Activated naive CD8-positive, alpha-beta T cell (primary cell): ENCODE data around the gene RUVBL1.

Experiments used
- H3K27ac Mint-ChIP-seq: one replicate; pipeline ENCODE4 v1.8.0; 2021; ENCODE audit warnings: mixed read lengths
- H3K27me3 Mint-ChIP-seq: one replicate; pipeline ENCODE4 v1.8.0; 2021; ENCODE audit warnings: mixed read lengths
- H3K36me3 Mint-ChIP-seq: one replicate; pipeline ENCODE4 v1.8.0; 2021; ENCODE audit warnings: mixed read lengths
- H3K4me1 Mint-ChIP-seq: one replicate; pipeline ENCODE4 v1.8.0; 2021; ENCODE audit warnings: low read depth, mixed read lengths
- H3K4me3 Mint-ChIP-seq: one replicate; pipeline ENCODE4 v1.8.0; 2021; ENCODE audit warnings: mild to moderate bottlenecking, mixed read lengths
- H3K9me3 Mint-ChIP-seq: one replicate; pipeline ENCODE4 v1.8.0; 2021; ENCODE audit warnings: low read depth, mixed read lengths

The RUVBL1 gene

GRCh38 chr3:128151758-128152274 lies 28.2 kb upstream of the RUVBL1 start:
- peaks cover 2% of the 10 kb centered on the region for H3K36me3 Mint-ChIP-seq
- H3K9me3 Mint-ChIP-seq = no peaks in the 10 kb centered on the region
- H3K4me3 Mint-ChIP-seq = peak overlapping the region; percentile 63
- H3K4me1 Mint-ChIP-seq = peaks cover 32% of the 10 kb centered on the region
- no peak overlapping the region for H3K27ac Mint-ChIP-seq
- no peaks in the 10 kb centered on the region for H3K27me3 Mint-ChIP-seq

DNA sequence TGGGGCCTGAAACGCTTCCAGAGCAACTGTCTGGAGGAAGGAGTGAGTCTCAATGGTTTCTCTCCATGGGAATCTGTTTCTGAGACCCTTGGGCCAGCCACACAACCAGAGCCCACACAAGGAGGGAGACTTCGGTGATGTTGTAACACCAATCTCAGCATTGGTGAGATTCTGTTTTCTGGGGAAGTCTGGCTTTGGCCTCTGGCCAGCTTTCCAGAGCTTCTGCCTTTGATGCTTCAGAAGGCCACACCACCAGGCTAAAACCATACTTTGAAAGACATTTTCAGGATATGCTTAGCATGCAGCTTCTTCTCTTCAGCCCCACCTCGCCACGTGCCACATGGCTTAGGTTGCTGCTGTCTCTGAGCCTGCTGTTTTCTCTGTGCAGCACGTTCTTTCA lies 26.0 kb upstream of the RUVBL1 start:
- Mint-ChIP-seq H3K9me3 (no peaks in the 10 kb centered on the region), H3K27me3 (no peaks in the 10 kb centered on the region), H3K4me1 (peaks cover 15% of the 10 kb centered on the region), H3K27ac (no peak overlapping the region), H3K36me3 (peaks cover 4% of the 10 kb centered on the region), H3K4me3 (no peak overlapping the region)

GRCh38 chr3:128146201-128146600 lies 22.6 kb upstream of the RUVBL1 start:
- Mint-ChIP-seq H3K9me3 (no peaks in the 10 kb centered on the region), H3K36me3 (peaks cover 4% of the 10 kb centered on the region), H3K4me3 (no peak overlapping the region), H3K27ac (no peak overlapping the region), H3K4me1 (no peaks in the 10 kb centered on the region), H3K27me3 (no peaks in the 10 kb centered on the region)

DNA sequence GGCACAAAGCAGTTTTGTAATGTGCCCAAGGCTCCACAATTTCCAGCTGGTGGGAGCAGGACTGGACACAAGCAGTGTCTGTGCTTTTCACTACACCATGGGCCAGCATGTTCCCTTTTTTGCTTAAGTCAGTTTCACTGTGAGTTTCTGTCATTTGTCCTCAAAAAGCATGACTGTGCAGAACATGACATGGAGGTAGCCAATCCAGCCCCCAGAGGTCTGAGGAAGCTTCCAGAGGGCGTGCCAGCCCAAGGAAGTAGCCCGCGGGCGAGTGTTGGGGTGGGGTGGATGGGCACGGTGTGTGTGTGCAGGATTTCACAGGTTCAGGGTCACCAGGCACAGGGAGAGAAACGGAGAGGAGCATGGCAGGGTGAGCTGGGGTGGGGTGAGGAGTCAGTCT lies 21.7 kb upstream of the RUVBL1 start:
- Mint-ChIP-seq H3K9me3 (no peaks in the 10 kb centered on the region), H3K4me1 (no peaks in the 10 kb centered on the region), H3K27ac (no peak overlapping the region), H3K36me3 (peaks cover 4% of the 10 kb centered on the region), H3K4me3 (no peak overlapping the region), H3K27me3 (no peaks in the 10 kb centered on the region)

DNA sequence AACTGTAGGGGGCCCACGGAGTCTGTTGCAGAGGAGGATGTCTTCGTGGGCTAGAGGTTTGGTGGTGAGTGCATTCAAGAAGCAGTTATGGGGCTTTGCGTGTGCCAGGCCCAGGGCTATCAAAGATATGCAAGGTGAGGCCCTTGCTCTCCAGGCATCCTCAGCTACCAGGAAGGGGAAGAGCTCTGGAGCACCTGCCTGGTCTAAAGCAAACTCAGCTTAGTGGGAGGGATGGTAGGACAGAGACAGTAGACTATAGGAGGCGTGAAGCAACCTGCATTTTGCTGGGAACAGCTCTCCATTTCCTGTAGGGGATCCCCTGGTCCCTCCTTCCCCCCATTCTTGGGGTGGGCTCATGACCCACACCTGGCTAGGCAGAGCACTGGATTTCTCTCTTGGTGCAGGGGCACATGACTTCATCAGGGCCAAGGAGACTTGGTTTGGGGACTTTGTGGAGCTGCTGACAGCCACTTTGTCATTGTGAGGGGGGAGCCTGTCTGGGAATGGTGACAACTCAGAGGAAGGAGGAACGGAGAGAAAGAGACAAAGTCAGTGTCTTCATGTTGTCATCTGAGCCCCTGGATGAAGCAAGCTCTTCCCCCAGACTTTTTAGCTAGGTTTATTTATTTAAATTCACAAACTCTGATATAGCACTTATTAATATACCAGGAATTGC lies 21.0 kb upstream of the RUVBL1 start:
- no peak overlapping the region for H3K4me3 Mint-ChIP-seq

DNA sequence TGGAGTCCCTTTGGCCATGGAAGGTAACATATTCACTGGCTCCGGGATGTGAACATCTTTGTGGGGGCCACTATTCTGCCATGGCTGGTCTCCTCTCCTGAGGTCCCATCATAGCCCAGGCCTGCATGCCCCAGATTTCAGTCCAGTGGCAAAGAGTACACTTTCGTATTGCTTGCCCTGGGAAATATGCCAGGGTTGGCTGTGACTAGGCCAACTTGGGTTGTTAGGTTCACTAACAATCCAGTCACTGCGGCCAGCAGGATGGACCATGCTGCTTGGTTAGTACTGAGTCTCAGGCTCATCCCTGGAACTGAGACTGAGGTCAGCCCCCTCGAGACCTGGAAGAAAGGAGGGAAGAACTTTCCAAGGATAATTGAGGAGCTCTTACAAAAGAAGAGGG lies 19.9 kb upstream of the RUVBL1 start:
- Mint-ChIP-seq H3K4me1 (no peaks in the 10 kb centered on the region), H3K36me3 (peaks cover 4% of the 10 kb centered on the region), H3K27ac (no peak overlapping the region), H3K9me3 (no peaks in the 10 kb centered on the region), H3K27me3 (no peaks in the 10 kb centered on the region), H3K4me3 (no peak overlapping the region)

More for the DNA sequence above, 21.0 kb upstream of the RUVBL1 start:
- no peaks in the 10 kb centered on the region for H3K27me3 Mint-ChIP-seq
- H3K36me3 Mint-ChIP-seq = peaks cover 4% of the 10 kb centered on the region
- H3K4me1 Mint-ChIP-seq = no peaks in the 10 kb centered on the region
- H3K27ac Mint-ChIP-seq = no peak overlapping the region
- H3K9me3 Mint-ChIP-seq = no peaks in the 10 kb centered on the region

- peaks cover 6% of the 10 kb centered on the region for H3K36me3 Mint-ChIP-seq
- no peaks in the 10 kb centered on the region for H3K9me3 Mint-ChIP-seq
- no peak overlapping the region for H3K27ac Mint-ChIP-seq
- H3K4me1 Mint-ChIP-seq = no peaks in the 10 kb centered on the region
- no peak overlapping the region for H3K4me3 Mint-ChIP-seq
- H3K27me3 Mint-ChIP-seq = peaks cover 3% of the 10 kb centered on the region
Observed at GRCh38 chr3:128133273-128133883, 9.8 kb upstream of the RUVBL1 start.

DNA sequence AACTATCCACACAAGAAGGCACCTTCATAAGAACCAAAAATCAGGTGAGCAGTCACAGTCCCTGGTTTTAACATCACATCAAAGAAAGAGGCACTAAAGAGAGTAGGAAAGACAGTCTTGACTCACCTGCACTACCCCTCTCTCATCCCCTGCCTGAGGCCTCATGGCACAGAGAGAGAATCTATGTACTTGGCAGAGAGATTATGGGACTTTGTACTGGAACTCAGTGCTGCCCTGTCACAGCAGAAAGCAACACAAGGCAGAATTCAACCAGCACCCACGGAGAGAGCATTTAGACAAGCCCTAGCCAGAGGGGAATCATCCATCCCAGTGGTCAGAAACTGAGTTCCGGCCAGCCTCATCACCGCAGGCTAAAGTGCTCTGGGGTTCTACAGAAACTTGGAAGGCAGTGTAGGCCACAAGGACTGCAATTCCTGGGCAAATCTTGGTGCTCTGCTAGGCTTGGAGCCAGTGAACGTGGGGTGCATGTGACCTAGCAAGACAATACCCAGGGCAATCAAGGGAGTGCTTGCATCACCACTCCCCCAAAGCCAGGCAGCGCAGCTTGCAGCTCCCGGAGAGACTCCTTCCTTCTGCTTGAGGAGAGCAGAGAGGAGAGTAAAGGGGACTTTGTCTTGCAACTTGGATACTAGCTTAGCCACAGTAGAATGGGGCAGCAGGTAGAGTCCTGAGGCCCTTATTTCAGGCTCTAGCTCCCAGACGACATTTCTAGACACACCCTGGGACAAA lies 8.5 kb upstream of the RUVBL1 start:
- Mint-ChIP-seq H3K27me3 (peaks cover 3% of the 10 kb centered on the region), H3K4me1 (no peaks in the 10 kb centered on the region), H3K9me3 (no peaks in the 10 kb centered on the region), H3K27ac (no peak overlapping the region), H3K36me3 (peaks cover 6% of the 10 kb centered on the region), H3K4me3 (no peak overlapping the region)

DNA sequence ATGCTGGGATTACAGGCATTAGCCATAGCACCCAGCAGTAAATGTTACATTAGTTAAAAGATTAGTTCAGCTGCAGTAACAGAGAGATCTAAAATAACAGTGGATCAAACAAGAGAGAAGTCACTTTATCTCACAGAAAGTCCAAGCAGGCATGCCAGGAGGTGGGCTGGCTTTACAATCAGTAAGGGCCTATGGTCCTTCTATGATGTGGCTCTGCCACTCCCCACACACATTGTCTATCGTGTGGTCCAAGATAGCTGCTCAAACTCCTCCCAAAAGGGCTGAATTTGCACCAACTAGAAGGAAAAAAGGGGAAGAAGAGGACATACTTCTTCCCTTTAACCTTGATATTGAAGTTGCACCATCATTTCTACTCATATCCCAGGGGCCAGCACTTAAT lies 4.6 kb upstream of the RUVBL1 start:
- Mint-ChIP-seq H3K27ac (no peak overlapping the region), H3K4me3 (no peak overlapping the region), H3K4me1 (peaks cover 12% of the 10 kb centered on the region), H3K27me3 (no peaks in the 10 kb centered on the region), H3K9me3 (no peaks in the 10 kb centered on the region), H3K36me3 (peaks cover 6% of the 10 kb centered on the region)

GRCh38 chr3:128127236-128127635 lies 3.6 kb upstream of the RUVBL1 start:
- H3K4me1 Mint-ChIP-seq = peaks cover 19% of the 10 kb centered on the region
- H3K27me3 Mint-ChIP-seq = no peaks in the 10 kb centered on the region
- H3K36me3 Mint-ChIP-seq = peaks cover 6% of the 10 kb centered on the region
- no peaks in the 10 kb centered on the region for H3K9me3 Mint-ChIP-seq
- peak overlapping the region; percentile 1 for H3K27ac Mint-ChIP-seq
- no peak overlapping the region for H3K4me3 Mint-ChIP-seq

GRCh38 chr3:128123156-128123537 lies 465 bp downstream of the RUVBL1 start:
- peaks cover 32% of the 10 kb centered on the region for H3K4me1 Mint-ChIP-seq
- no peaks in the 10 kb centered on the region for H3K27me3 Mint-ChIP-seq
- peak overlapping the region; percentile 98 for H3K4me3 Mint-ChIP-seq
- H3K9me3 Mint-ChIP-seq = no peaks in the 10 kb centered on the region
- H3K36me3 Mint-ChIP-seq = peaks cover 11% of the 10 kb centered on the region
- peak overlapping the region; percentile 98 for H3K27ac Mint-ChIP-seq

- H3K4me3 Mint-ChIP-seq = peak overlapping the region; percentile 98
- H3K27ac Mint-ChIP-seq = peak overlapping the region; percentile 5
- no peaks in the 10 kb centered on the region for H3K27me3 Mint-ChIP-seq
- H3K9me3 Mint-ChIP-seq = no peaks in the 10 kb centered on the region
- H3K36me3 Mint-ChIP-seq = peaks cover 14% of the 10 kb centered on the region
- H3K4me1 Mint-ChIP-seq = peaks cover 38% of the 10 kb centered on the region
Observed at GRCh38 chr3:128122013-128122412, 1.6 kb downstream of the RUVBL1 start.

- H3K9me3 Mint-ChIP-seq = peaks cover 3% of the 10 kb centered on the region
- peaks cover 51% of the 10 kb centered on the region for H3K4me1 Mint-ChIP-seq
- peak overlapping the region; percentile 50 for H3K27ac Mint-ChIP-seq
- H3K4me3 Mint-ChIP-seq = peak overlapping the region; percentile 38
- no peaks in the 10 kb centered on the region for H3K27me3 Mint-ChIP-seq
- peaks cover 32% of the 10 kb centered on the region for H3K36me3 Mint-ChIP-seq
Observed at GRCh38 chr3:128113817-128114794, 9.5 kb downstream of the RUVBL1 start.

DNA sequence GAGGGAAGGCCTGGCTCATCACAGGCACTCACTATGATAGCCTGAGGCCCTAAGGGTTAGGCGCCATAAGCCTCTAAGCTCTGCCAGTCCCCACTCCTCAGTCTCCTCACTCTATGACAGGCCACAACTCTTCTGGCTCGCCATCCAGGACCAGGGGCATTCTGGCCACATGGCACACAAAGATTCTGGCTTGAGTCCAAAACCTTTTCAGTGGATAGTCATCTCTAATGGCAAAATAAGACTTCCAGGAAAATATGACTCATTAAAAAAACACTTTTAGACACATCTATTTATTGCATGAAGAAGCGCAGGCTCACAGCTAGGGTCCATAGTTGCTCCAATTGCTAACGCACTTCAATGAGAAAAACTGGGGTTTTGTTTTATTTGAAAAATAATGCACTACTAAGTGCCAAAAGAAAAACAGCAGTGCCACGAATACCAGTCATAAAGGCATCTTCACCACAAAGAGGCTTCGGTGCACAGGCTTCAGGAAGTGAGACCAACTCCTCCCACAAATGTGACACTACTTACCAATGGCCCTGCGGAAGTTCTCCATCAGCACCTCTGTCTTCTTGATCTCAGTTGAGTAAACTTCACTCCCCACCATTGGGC lies 11.1 kb downstream of the RUVBL1 start:
- Mint-ChIP-seq H3K36me3 (peaks cover 33% of the 10 kb centered on the region), H3K9me3 (peaks cover 3% of the 10 kb centered on the region), H3K4me3 (peak overlapping the region; percentile 65), H3K27me3 (no peaks in the 10 kb centered on the region), H3K27ac (peak overlapping the region; percentile 88), H3K4me1 (peaks cover 43% of the 10 kb centered on the region)
